ENCODE data around the gene COX8C. TPM values are rescaled to one million over a fixed set of nuclear protein-coding genes. Genes with fewer than 3 reads are reported as not detected.

The COX8C gene
- polyA plus RNA-seq, 3 donors, result not detected

- no peak for DNase-seq
- H3K79me2 ChIP-seq (ENCODE audit: insufficient read depth, low read length), result peaks cover 79% of the 10 kb centered on the region
- 88% methylated on average over 1 of the region's 12 CpGs for WGBS (ENCODE audit: insufficient coverage)
- H3K9ac ChIP-seq (ENCODE audit: insufficient read depth, low read length, poor library complexity, severe bottlenecking), result no peak overlapping the region
- H3K27ac ChIP-seq (ENCODE audit: low read depth in 1 of 2, low read length in 2 of 2), result no peak overlapping the region
- intact Hi-C loops (cut with micrococcal nuclease), result no loop called here
- H3K36me3 ChIP-seq (replicated peaks in 1 of 2; ENCODE audit: control insufficient read depth in 1 of 2, insufficient read depth in 2 of 2, low read length in 2 of 2), result no peaks in the 10 kb centered on the region
- H3K4me2 ChIP-seq (replicated peaks; ENCODE audit: extremely low read depth, low read length, poor library complexity, severe bottlenecking), result no peak overlapping the region
- peaks cover 24 to 32% of the 10 kb centered on the region in 2 donors for H3K4me1 ChIP-seq (ENCODE audit: control insufficient read depth in 1 of 2, insufficient read depth in 2 of 2, low read length in 2 of 2)
- peaks cover 99% of the 10 kb centered on the region for H4K20me1 ChIP-seq (ENCODE audit: insufficient read depth, low read length)
- no peak for TF ChIP-seq CTCF (IDR thresholded peaks at IDR 0.05)
- no peak overlapping the region for H3K27ac Mint-ChIP-seq
- no peaks in the 10 kb centered on the region for H3K9me3 ChIP-seq (replicated peaks in 1 of 2; ENCODE audit: control insufficient read depth in 1 of 2, insufficient read depth in 1 of 2, low read length in 2 of 2)
- H3K4me3 ChIP-seq (replicated peaks in 1 of 3; ENCODE audit: low read depth in 2 of 3, low read length in 3 of 3), result no peak overlapping the region
- H3K9me3 Mint-ChIP-seq, result no peaks in the 10 kb centered on the region
- peaks cover 58% of the 10 kb centered on the region for H3K4me1 Mint-ChIP-seq
- no peak overlapping the region for H2AFZ ChIP-seq (ENCODE audit: insufficient read depth, low read depth, low read length, poor library complexity, severe bottlenecking)
- peaks cover 0 to 6% of the 10 kb centered on the region in 2 donors for H3K36me3 Mint-ChIP-seq
- no peaks in the 10 kb centered on the region for H3K27me3 Mint-ChIP-seq (ENCODE audit: low read depth in 3 of 3)
- H3K27me3 ChIP-seq (ENCODE audit: control insufficient read depth in 2 of 2, insufficient read depth in 2 of 2, low read length in 2 of 2), result no peaks in the 10 kb centered on the region
- no peak overlapping the region for H3K4me3 Mint-ChIP-seq
Measured at GRCh38 chr14:93302688-93303581, 44.0 kb upstream of the COX8C start.

GRCh38 chr14:93303659-93304058 lies 43.3 kb upstream of the COX8C start:
- no peaks in the 10 kb centered on the region for H3K27me3 ChIP-seq (ENCODE audit: control insufficient read depth in 2 of 2, insufficient read depth in 2 of 2, low read length in 2 of 2)
- Mint-ChIP-seq H3K27me3 (ENCODE audit: low read depth in 3 of 3) (no peaks in the 10 kb centered on the region), H3K9me3 (no peaks in the 10 kb centered on the region), H3K36me3 (peaks cover 0 to 6% of the 10 kb centered on the region in 2 donors), H3K4me3 (no peak overlapping the region), H3K4me1 (peaks cover 60% of the 10 kb centered on the region), H3K27ac (peak overlapping the region in 5 of 7 donors; percentile 25 to 80 (median 41))
- peak overlapping the region in 1 of 2 donors; percentile 16 for H3K27ac ChIP-seq (ENCODE audit: low read depth in 1 of 2, low read length in 2 of 2)
- H3K4me3 ChIP-seq (replicated peaks in 1 of 3; ENCODE audit: low read depth in 2 of 3, low read length in 3 of 3), result no peak overlapping the region
- intact Hi-C loops (cut with micrococcal nuclease), result no loop called here
- H3K36me3 ChIP-seq (replicated peaks in 1 of 2; ENCODE audit: control insufficient read depth in 1 of 2, insufficient read depth in 2 of 2, low read length in 2 of 2), result no peaks in the 10 kb centered on the region
- H3K9ac ChIP-seq (ENCODE audit: insufficient read depth, low read length, poor library complexity, severe bottlenecking), result no peak overlapping the region
- 67% methylated on average over 1 of the region's 3 CpGs for WGBS (ENCODE audit: insufficient coverage)
- H3K4me2 ChIP-seq (replicated peaks; ENCODE audit: extremely low read depth, low read length, poor library complexity, severe bottlenecking), result no peak overlapping the region
- no peak overlapping the region for H2AFZ ChIP-seq (ENCODE audit: insufficient read depth, low read depth, low read length, poor library complexity, severe bottlenecking)
- peaks cover 85% of the 10 kb centered on the region for H3K79me2 ChIP-seq (ENCODE audit: insufficient read depth, low read length)
- no peak for DNase-seq
- peaks cover 99% of the 10 kb centered on the region for H4K20me1 ChIP-seq (ENCODE audit: insufficient read depth, low read length)
- TF ChIP-seq CTCF (IDR thresholded peaks at IDR 0.05), result no peak
- peaks cover 24 to 32% of the 10 kb centered on the region in 2 donors for H3K4me1 ChIP-seq (ENCODE audit: control insufficient read depth in 1 of 2, insufficient read depth in 2 of 2, low read length in 2 of 2)
- no peaks in the 10 kb centered on the region for H3K9me3 ChIP-seq (replicated peaks in 1 of 2; ENCODE audit: control insufficient read depth in 1 of 2, insufficient read depth in 1 of 2, low read length in 2 of 2)
